LoVo (cell line): ENCODE measurements around the gene AKT3.

ENCODE experiments used
- DNase-seq: peaks from one replicate; pipeline ENCODE4 v3.0.0-alpha.2; 2016; ENCODE audit warnings: low spot score

Gene AKT3

DNA sequence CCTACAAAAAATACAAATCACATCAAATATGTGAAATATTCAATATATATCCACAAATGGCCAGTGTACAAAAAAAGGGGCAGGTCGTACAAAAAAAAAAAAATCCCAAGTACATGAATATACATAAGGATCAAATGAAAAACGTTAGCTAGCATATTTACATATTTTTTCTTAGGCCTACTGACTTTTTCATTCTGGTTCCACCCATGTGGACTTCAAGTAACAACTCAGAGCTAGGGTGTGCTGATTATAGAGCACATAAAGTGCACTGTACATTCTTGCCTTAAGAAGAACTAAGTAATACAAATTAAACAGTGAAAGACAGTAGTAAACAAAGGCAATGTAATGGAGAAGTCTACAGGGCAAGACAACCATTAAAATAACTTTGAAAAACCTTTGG, 297.0 kb downstream of the AKT3 start:
- no peak for DNase-seq

DNA sequence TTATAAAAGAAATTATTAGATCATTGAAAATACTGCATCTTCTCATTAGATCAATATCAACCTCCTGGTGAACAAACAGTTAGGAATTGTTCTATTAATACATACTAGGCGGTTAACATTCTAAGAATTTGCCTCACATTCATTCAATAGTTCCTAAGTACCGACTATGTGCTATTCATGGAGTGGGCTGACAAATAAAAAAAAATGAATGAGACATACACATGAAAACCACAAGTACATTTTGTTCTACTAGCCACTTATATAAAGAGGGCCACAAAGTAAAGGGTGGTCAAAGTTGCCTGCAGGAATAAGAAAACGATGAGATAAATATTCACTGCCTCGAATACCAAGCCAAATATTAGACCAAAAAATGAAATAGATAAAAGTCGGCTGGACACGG, 299.8 kb downstream of the AKT3 start:
- DNase-seq, result no peak

GRCh38 chr1:243549791-243550190, 300.3 kb downstream of the AKT3 start:
- DNase-seq, result no peak

- DNase-seq, result no peak
Measured at GRCh38 chr1:243549108-243549507, 300.9 kb downstream of the AKT3 start.

DNA sequence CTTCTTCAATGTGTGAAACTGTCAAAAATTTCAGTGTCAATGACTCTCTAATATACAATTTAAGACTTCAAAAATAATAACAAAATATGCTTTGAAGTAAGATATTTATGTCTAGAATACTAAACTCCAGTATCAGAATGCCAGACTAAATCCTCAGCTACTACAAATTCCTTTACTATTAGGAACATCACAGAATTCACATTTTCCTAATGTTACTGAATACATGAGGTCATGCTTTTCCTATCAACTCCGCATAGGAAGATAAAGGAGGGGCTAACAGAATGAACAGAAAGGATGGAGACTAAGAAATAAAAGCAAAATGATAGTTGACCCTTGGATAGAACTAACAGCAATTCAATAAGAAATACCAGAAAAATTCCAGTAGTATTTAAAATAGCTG, 301.5 kb downstream of the AKT3 start:
- no peak for DNase-seq

GRCh38 chr1:243547891-243548290, 302.2 kb downstream of the AKT3 start:
- DNase-seq, result no peak

- no peak for DNase-seq
Measured at GRCh38 chr1:243546457-243546856, 303.6 kb downstream of the AKT3 start.

DNA sequence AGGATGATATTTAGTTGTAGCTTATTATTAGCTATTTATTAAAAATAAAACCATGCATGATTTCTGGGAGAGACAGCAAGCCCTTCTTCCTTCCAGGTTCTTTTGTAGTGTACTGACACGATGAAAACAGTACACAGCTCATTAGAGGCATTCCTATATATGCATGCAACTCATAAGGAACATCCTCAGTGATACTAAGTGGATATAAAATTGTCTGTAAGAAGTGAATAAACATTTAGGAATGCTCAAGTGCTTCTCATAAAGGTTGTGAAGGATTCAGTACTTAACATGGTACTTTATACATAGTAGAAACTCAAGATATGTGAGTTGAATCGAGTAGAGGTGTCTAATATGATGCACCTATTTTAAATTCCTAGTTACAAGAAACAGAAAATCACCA, 306.5 kb downstream of the AKT3 start:
- no peak for DNase-seq

GRCh38 chr1:243542739-243543415, 307.2 kb downstream of the AKT3 start:
- no peak for DNase-seq

DNA sequence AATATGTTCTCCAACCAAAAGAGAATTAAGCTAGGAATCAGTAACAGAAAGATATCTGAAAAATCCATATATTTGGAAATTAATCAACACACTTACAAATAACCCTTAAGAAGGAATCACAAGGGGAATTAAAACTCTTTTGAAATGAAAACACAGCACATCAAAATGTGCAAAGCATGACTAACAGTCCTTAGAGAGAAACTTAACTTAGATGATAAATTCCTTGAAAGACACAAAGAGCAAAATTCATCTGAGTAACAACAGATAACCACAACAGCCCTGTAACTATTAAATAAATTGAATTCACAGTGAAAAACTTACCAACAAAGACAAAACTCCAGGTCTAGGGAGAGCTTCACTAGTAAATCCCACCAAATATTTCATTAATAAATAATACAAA, 310.4 kb downstream of the AKT3 start:
- no peak for DNase-seq

DNA sequence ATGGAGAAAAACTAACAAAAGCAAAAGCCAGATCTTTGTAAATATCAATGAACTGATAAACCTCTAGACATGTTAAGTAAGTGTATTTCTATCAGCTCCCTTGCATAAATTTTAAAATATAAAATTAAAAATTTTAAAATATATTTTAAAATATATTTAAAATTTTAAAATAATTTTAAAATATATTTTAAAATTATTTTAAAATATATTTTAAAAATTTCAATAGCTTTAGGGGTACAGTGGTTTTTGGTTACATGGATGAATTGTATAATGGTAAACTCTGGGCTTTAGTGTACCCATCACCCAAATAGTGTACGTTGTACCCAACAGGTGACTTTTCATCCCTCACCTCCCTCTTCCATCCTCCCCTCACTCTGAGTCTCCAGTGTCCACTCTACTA, 315.0 kb downstream of the AKT3 start:
- no peak for DNase-seq

GRCh38 chr1:243529512-243529911, 320.5 kb downstream of the AKT3 start:
- no peak for DNase-seq

DNA sequence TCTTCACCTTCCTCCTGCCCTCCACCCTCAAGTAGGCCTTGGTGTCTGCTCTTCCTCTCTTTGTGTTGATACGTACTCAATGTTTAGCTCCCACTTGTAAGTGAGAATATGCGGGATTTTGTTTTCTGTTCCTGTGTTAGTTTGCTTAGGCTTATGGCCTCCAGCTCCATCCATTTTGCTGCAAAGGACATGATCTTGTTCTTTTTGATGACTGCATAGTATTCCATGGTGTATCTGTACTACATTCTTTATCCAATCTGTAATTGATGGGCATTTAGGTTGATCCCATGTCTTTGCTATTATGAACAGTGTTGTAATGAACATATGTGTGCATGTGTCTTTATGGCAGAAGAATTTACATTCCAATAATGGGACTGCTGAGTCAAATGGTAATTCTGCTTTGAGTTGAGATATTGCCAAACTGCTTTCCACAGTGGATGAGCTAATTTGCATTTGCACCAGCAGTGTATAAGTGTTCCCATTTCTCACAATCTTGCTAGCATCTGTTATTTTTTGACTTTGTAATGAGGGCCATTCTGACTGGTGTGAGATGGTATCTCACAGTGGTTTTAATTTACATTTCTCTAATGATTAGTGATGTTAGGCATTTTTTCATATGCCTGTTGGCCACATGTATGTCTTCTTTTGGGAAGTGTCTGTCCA, 321.5 kb downstream of the AKT3 start:
- DNase-seq, result no peak

GRCh38 chr1:243526180-243526579, 323.9 kb downstream of the AKT3 start:
- no peak for DNase-seq

GRCh38 chr1:243525085-243525487, 325.0 kb downstream of the AKT3 start:
- DNase-seq, result no peak

DNA sequence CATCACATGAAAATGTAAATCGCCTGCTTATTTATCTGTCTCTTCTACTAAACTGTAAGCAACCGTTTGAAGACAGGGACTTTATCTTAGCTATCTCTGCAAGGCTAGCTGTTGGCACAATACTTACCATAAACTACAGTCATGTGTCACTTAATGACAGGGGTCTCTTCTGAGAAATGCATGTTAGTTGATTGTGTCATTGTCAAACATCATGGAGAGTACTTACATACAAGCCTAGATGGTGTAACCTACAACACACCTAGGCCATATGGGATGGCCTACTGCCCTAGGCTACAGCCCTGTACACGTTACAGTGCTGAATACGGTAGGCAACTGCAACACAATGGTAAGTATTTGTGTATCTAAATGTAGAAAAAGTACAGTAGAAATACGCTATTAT, 326.3 kb downstream of the AKT3 start:
- DNase-seq, result no peak

- DNase-seq, result no peak
Measured at GRCh38 chr1:243520831-243521230, 329.2 kb downstream of the AKT3 start.

DNA sequence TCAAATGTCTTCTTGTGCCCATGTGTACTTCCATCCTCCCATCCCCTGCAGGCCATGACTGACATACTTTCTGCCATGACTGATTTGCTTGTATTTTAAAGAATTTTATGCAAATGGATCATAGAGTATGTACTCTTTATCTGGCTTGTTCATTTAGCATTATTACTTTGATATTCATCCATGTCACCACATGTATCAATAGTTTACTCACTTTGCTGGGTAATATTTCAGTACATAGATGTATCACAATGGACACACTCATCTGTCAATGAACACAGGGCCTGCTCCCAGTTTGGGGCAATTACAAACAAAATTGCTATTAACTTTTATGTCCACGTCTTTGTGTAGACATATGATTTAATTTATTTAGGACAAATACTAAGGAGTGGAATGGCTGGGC, 335.1 kb downstream of the AKT3 start:
- DNase-seq, result no peak

- peak; percentile 5 for DNase-seq
Measured at GRCh38 chr1:243513726-243514491, 336.1 kb downstream of the AKT3 start.

GRCh38 chr1:243510928-243511327, 339.1 kb downstream of the AKT3 start:
- no peak for DNase-seq

- no peak for DNase-seq
Measured at GRCh38 chr1:243508943-243509342, 341.1 kb downstream of the AKT3 start.

DNA sequence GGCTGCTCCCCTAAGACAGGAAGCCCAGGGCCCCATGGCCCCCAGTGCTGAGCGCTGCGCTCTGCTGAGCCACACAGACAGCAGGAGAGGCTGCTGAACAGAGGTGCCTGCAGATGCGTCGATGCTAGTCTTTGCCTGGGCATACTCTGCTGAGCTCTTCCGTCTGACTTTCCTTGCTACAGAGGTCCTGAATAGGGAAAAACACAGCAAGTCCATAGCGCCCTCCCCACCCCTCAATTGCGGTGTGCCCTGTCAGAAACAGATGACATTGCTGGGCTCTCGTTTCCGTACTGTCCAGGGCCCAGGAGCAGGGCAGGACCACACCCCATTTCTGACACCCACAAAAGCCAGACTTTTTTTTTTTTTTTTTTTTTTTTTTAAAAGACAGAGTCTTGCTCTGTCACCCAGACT, 341.7 kb downstream of the AKT3 start:
- DNase-seq, result no peak

DNA sequence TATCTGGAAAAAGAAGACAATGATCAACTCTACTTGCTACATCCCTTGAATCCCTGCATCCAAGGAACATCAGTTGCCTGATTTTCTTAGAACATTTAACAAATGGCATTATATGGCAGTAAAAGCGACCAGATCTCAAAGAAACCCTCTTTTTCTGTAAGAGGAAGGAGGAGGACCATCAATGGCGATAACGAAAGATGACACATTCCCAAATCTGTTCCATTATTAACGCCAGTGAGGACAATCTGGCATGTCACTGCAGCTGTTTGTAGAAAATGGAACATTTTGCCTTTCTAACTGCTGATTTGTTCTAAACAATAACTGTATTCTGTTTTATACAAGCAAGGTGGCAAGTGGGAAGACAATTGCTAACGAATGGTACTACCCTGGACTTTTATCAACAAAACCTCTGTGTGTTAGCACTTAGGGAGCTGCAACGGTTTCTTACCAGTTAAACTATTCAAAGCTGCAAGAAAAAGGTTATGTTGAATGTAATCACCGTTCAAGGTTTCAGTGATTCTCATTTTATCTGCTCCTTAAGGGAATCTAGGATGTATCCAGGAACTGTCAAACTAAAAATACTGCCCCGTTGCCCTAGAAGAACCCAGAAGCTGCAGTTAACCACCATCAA, 342.3 kb downstream of the AKT3 start:
- no peak for DNase-seq
